Caco-2 (cell line): ENCODE measurements around the gene RHBDL3. TPM values are rescaled to one million over a fixed set of nuclear protein-coding genes. Genes with fewer than 3 reads are reported as not detected.

Source experiments
- BruUV-seq: library from RNA; stranded (reverse); fragments of 400-500 nt; replicated peaks from 2 replicates; lab custom pipeline; 2021; lab: Mats Ljungman, UMichigan
- CTCF ChIA-PET: fragments of 300-600 bp; sonication (Branson Sonifier 250); formaldehyde crosslinking; loops from one replicate; lab custom pipeline; 2022; ENCODE audit warnings: antibody characterized with exemption; lab: Charles Lee
- POLR2A ChIA-PET: fragments of 300-600 bp; sonication (Branson Sonifier 250); formaldehyde crosslinking; loops from one replicate; lab custom pipeline; 2022; ENCODE audit warnings: antibody characterized with exemption; lab: Charles Lee
- DNase-seq, 2 experiments: peaks; one replicate each; pipeline versions ENCODE4 v3.0.0 to v3.0.0-alpha.2; 2020 to 2022
- H3K27me3 ChIP-seq: replicated peaks from 2 replicates; pipeline ENCODE4 v1.6.0; 2011; ENCODE audit warnings: low read length; ENCODE audit not compliant: control insufficient read depth, insufficient read depth
- H3K36me3 ChIP-seq: 2 replicates; pipeline ENCODE4 v1.5.1; 2011; ENCODE audit warnings: low read length; ENCODE audit not compliant: control insufficient read depth, insufficient read depth
- H3K4me1 ChIP-seq: fragments of 250-450 bp; sonication (Bioruptor Pico); 2 replicates; pipeline ENCODE4 v1.5.1; 2020; ENCODE audit warnings: mild to moderate bottlenecking
- H3K4me3 ChIP-seq: 2 replicates; pipeline ENCODE4 v1.5.1; 2011; ENCODE audit warnings: low read depth, mild to moderate bottlenecking, control low read depth, low read length
- H3K9me3 ChIP-seq: fragments of 250-450 bp; sonication (Bioruptor Pico); 2 replicates; pipeline ENCODE4 v1.5.1; 2020; ENCODE audit warnings: mild to moderate bottlenecking, moderate library complexity
- H3K27ac Mint-ChIP-seq: one replicate; pipeline ENCODE4 v1.8.0; 2022; ENCODE audit warnings: mixed read lengths; ENCODE audit not compliant: unreplicated experiment
- H3K27me3 Mint-ChIP-seq: one replicate; pipeline ENCODE4 v1.8.0; 2022; ENCODE audit warnings: mixed read lengths; ENCODE audit not compliant: insufficient read depth, unreplicated experiment
- H3K36me3 Mint-ChIP-seq: one replicate; pipeline ENCODE4 v1.8.0; 2022; ENCODE audit warnings: mild to moderate bottlenecking, mixed read lengths; ENCODE audit not compliant: insufficient read depth, unreplicated experiment
- H3K4me1 Mint-ChIP-seq: one replicate; pipeline ENCODE4 v1.8.0; 2022; ENCODE audit warnings: low read depth, mixed read lengths; ENCODE audit not compliant: unreplicated experiment
- H3K4me3 Mint-ChIP-seq: one replicate; pipeline ENCODE4 v1.8.0; 2022; ENCODE audit warnings: mild to moderate bottlenecking, moderate library complexity, mixed read lengths; ENCODE audit not compliant: unreplicated experiment
- H3K9me3 Mint-ChIP-seq: one replicate; pipeline ENCODE4 v1.8.0; 2022; ENCODE audit warnings: mixed read lengths; ENCODE audit not compliant: unreplicated experiment
- intact Hi-C: fragments of 100-400 bp; cut with micrococcal nuclease; formaldehyde crosslinking; loops from one replicate; pipeline ENCODE4 v1.10.0; 2022; ENCODE audit not compliant: unreplicated experiment
- total RNA-seq: library from RNA; stranded (reverse); gene quantifications from 2 replicates; pipeline ENCODE4 v1.2.3, GENCODE V29; 2022
- TF ChIP-seq, protein P1 (sequence below), 2 experiments: fragments of 200-600 bp in 1 of 2; IDR thresholded peaks; 1 replicate in 1 of 2; 2 replicates in 1 of 2; pipeline versions ENCODE4 v1.5.1 to v1.8.0; 2011 to 2022; ENCODE audit warnings: antibody characterized with exemption in 1 of 2, control low read depth in 1 of 2, inconsistent platforms in 1 of 2, low read depth in 1 of 2, low read length in 1 of 2, mild to moderate bottlenecking in 1 of 2, moderate library complexity in 1 of 2; ENCODE audit not compliant: insufficient read depth in 1 of 2, severe bottlenecking in 1 of 2, unreplicated experiment in 1 of 2

Gene RHBDL3
- total RNA-seq, 1 experiment from 2014 or later, result not detected

DNA sequence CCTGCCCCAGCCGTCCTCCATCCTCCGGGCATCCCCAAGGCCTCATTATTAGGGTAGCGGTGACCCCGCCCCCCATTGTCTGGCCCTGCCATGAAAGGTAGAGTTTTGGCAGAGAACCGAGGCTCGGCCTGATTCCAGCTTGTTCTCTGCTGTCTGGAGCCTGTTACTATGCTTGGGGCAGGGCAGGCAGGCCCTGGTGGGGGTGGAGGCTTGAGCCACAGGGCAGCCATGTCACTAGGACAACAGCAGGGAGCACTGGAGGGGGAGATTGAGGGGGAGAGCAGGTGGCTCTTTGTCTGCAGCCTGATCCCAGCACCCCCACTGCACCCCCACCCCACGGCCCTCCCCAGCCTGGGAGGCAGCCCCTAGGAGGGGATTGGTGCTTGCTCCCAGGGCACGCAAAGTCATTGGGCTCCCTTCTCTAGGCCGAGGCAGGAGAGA, 15.4 kb downstream of the RHBDL3 start:
- Mint-ChIP-seq H3K36me3 (no peaks in the 10 kb centered on the region), H3K27me3 (no peaks in the 10 kb centered on the region), H3K27ac (no peak overlapping the region), H3K9me3 (no peaks in the 10 kb centered on the region), H3K4me1 (no peaks in the 10 kb centered on the region), H3K4me3 (no peak overlapping the region)
- no peak for DNase-seq
- no peaks in the 10 kb centered on the region for H3K27me3 ChIP-seq
- no peaks in the 10 kb centered on the region for H3K9me3 ChIP-seq
- intact Hi-C loops, result no loop called here
- H3K4me1 ChIP-seq, result no peaks in the 10 kb centered on the region
- BruUV-seq, result no TSS peak
- CTCF ChIA-PET, result no interaction called here
- TF ChIP-seq, protein P1, sequence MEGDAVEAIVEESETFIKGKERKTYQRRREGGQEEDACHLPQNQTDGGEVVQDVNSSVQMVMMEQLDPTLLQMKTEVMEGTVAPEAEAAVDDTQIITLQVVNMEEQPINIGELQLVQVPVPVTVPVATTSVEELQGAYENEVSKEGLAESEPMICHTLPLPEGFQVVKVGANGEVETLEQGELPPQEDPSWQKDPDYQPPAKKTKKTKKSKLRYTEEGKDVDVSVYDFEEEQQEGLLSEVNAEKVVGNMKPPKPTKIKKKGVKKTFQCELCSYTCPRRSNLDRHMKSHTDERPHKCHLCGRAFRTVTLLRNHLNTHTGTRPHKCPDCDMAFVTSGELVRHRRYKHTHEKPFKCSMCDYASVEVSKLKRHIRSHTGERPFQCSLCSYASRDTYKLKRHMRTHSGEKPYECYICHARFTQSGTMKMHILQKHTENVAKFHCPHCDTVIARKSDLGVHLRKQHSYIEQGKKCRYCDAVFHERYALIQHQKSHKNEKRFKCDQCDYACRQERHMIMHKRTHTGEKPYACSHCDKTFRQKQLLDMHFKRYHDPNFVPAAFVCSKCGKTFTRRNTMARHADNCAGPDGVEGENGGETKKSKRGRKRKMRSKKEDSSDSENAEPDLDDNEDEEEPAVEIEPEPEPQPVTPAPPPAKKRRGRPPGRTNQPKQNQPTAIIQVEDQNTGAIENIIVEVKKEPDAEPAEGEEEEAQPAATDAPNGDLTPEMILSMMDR (IDR thresholded peaks at IDR 0.05; ENCODE audit: insufficient read depth in 1 of 2, low read depth in 1 of 2, low read length in 1 of 2, severe bottlenecking in 1 of 2, unreplicated experiment in 1 of 2), result no peak
- H3K36me3 ChIP-seq, result no peaks in the 10 kb centered on the region
- POLR2A ChIA-PET, result no interaction called here
- H3K4me3 ChIP-seq, result no peak overlapping the region

GRCh38 chr17:32283745-32284201, 18.1 kb downstream of the RHBDL3 start:
- BruUV-seq, result no TSS peak
- no peak overlapping the region for H3K4me3 ChIP-seq
- H3K9me3 ChIP-seq, result no peaks in the 10 kb centered on the region
- H3K27me3 Mint-ChIP-seq, result no peaks in the 10 kb centered on the region
- CTCF ChIA-PET, result no interaction called here
- no peaks in the 10 kb centered on the region for H3K4me1 Mint-ChIP-seq
- H3K36me3 Mint-ChIP-seq, result no peaks in the 10 kb centered on the region
- POLR2A ChIA-PET, result no interaction called here
- TF ChIP-seq, protein P1 (IDR thresholded peaks at IDR 0.05; ENCODE audit: insufficient read depth in 1 of 2, low read depth in 1 of 2, low read length in 1 of 2, severe bottlenecking in 1 of 2, unreplicated experiment in 1 of 2), result no peak
- H3K4me3 Mint-ChIP-seq, result no peak overlapping the region
- intact Hi-C loops, result no loop called here
- H3K27ac Mint-ChIP-seq, result no peak overlapping the region
- no peaks in the 10 kb centered on the region for H3K4me1 ChIP-seq
- no peaks in the 10 kb centered on the region for H3K27me3 ChIP-seq
- no peaks in the 10 kb centered on the region for H3K9me3 Mint-ChIP-seq
- no peak for DNase-seq
- no peaks in the 10 kb centered on the region for H3K36me3 ChIP-seq

GRCh38 chr17:32285306-32285705, 19.7 kb downstream of the RHBDL3 start:
- no peaks in the 10 kb centered on the region for H3K9me3 ChIP-seq
- POLR2A ChIA-PET, result no interaction called here
- no peak for DNase-seq
- no peak overlapping the region for H3K4me3 ChIP-seq
- H3K4me1 ChIP-seq, result no peaks in the 10 kb centered on the region
- H3K27me3 Mint-ChIP-seq, result no peaks in the 10 kb centered on the region
- H3K9me3 Mint-ChIP-seq, result no peaks in the 10 kb centered on the region
- no peaks in the 10 kb centered on the region for H3K4me1 Mint-ChIP-seq
- no peaks in the 10 kb centered on the region for H3K36me3 ChIP-seq
- no peaks in the 10 kb centered on the region for H3K36me3 Mint-ChIP-seq
- intact Hi-C loops, result no loop called here
- no peak overlapping the region for H3K27ac Mint-ChIP-seq
- no peaks in the 10 kb centered on the region for H3K27me3 ChIP-seq
- CTCF ChIA-PET, result no interaction called here
- no peak overlapping the region for H3K4me3 Mint-ChIP-seq
- BruUV-seq, result no TSS peak
- TF ChIP-seq, protein P1 (IDR thresholded peaks at IDR 0.05; ENCODE audit: insufficient read depth in 1 of 2, low read depth in 1 of 2, low read length in 1 of 2, severe bottlenecking in 1 of 2, unreplicated experiment in 1 of 2), result no peak
